Measurements from ENCODE around the gene PAX7.

Gene PAX7

DNA sequence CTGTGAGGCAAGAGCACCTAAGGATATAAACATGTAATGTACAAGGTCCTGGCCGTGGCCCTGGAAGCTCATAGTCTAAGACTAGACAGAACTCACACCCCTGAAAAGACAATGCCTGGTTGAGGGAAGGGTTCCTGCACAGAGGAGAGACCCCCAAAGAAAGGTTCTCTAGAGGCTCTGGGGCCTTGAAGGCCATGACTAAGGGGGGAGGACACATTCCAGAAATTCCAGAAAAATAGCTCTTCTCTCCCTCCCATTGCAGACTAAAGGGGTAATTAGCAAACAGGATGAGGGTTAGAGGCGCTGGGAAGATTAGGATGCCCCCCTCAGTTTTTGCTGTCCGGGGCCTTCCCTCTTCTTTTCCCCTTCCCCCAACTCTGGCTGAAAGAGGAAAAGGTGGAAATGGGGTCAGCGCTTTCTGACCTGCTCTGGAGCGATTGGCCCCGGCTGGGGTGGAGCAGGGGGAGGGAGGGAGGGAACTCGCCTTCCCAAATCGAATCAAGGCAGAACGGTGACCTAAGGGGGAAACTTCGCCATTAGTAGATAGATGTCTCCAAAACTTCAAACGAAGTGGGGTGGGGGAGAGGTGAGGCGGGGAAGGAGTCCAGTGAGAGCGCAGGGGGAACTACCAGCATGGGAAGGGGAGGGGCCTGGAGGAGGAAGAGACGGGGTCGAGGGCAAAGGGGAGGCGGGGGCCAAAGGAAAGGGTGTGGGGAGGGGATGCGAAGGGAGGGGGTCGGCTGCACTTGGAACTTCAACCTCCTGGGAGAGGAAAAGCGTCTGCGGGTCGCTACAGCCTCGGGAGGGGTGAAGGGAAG is 11.8 kb downstream of the PAX7 start:
- DNase-seq, result no peak

DNA sequence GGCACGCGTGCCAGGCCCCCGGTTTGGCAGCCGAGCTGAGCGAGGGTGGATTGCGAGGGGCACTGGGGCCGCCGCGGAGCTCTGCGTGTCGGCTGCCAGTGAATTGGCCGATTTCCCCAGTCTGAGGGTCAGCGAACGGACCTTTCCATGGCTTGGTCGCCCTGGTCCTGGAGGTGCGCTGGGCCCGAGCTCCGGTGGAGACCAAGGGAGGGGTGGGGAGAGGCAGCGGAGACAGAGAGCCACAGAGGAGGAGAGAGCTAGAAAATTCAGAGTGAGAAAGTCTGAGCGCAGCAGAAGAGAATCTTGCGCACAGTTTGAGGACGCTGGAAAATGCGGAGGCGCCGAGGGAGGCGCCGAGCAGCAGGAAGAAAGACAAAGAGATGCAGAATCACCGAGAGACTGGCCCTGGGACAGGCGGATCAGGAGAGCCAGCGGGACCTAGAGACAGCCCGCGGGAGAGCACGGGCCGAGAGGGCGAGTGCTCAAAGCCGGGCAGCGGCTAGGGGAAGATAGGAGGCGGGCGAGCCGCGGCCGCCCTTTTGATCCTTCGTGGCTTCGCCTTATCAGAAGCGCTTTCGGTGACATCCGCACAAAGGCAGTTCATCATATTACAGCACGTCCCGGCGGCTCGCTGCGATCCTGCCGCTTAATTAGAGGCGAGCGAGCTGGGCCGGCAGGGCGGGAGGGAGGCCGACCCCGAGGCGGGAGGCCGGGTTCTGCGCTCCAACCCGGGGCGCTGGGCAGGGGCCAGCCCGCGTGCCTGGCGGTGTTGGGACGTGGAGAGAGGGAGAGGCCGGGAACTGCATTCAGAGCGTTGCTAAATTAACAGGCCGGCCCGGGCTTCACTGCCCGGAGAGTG is 12.7 kb downstream of the PAX7 start:
- no peak for DNase-seq

- DNase-seq, result no peak
These were observed 13.4 kb downstream of the PAX7 start for GRCh38 chr1:18644013-18644399.

- no peak for DNase-seq
These were observed 13.8 kb downstream of the PAX7 start for GRCh38 chr1:18644446-18644845.

DNA sequence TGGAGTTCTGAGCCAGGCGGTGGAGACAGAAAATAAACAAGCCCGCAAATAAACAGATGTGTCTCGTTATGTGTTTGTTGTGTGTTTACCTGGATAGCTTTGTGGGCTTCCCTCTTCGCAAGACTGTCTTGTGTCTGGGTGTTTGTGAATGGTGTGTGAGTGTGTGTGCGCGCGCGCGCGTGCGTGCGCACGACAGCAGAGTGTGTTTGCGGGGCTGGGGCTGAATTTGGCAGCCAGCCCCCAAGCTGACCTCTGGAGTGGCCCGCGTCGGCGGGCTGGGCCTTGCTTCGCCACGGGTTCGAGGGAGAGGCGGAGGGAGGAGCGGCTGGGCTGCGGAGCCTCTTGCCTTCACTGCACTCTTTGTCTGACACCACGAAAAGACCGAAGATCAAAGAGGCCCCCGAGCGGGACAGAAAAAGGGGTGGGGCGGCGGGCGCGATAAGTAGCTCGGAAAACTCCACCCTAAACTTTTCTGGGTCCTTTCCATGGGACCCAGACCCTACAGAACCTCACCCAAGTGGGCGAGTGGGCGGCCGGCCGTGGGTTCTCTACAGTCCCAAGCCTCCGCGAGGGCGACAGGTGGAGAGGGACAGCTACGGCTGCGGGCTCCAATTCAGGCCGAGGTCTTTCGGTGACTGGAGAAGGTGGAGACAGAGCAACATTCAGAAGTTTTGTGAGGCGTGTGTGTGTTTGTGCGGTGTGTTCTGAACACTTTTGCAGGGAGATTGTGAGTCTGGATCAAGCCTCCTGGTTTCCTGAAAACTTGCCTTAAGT is 14.5 kb downstream of the PAX7 start:
- DNase-seq, result no peak

DNA sequence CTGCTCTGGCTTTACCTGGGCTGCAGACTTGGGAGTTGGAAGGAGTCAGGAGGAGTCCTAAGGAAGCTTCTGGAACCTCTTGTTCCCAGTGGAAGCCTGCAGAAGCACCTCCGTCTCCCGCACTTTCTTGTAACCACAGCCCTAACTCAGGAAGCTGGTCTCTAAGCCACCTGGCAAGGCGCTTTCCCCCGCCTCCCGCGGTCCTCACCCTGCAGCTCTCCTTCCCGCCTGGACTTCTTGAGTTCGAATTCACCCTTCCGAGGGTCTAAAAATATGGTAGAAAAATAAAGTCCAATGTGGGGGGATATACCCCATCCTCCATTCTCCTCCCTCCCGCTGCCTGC is 15.1 kb downstream of the PAX7 start:
- no peak for DNase-seq

DNA sequence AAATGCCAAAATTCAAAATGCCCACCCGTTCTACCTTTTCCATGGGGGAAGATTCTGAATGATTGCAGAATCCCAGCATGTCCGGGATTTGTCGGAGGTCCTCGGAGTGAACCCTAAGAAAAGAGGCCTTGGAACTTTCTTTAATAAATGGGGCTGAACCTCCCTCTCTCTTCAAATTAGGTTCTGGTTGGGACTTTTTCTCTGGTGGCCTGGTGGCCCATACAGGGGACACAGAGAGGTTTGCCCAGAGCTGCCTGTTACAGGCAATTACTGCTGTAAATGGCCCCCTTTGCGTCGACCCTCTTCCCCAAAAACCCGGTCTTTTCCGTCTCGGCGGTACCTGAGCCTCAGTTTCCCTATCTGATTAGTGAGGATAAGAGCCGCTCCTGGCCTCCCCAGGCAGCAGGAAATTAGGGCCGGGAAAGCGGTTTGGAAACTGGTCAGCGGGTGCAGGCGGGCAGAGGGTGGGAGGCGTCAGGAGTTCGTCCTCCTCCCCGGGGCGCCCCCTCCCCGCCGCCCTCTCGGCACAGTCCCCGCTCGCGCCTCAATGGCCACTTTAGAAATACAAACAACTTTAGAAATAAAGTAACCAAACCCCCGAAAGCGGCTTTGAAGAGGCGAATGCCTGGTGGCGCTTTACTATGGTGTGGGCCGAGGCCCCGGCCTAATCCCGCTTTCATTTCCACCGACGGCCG is 15.6 kb downstream of the PAX7 start:
- DNase-seq, result no peak

GRCh38 chr1:18646786-18647410 is 16.3 kb downstream of the PAX7 start:
- DNase-seq, result no peak

DNA sequence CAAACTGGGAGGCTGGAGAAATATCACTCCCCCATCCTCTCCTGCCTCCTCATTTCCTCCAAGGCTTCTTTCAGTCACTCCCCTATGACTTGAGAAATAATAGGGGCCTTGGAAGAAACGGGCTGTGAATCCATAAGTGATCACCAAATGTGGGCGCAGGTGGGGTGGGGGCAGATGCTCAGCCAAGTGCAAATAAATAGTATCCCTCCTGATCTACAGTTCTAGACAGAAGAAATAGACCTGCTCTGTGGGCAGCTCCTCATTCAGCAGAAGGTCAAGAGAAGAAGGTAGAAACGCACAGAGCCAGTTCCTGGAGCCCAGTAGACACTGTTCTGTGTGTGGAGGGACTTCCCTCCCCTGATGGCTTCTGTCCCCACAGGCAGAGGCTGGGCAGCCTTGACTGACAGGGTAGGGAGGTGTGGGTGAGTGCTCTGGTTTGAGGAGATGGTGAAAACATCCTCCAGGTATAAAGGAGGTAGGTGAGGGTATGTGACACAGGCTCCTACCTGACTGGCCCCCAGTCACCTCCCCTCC is 17.1 kb downstream of the PAX7 start:
- no peak for DNase-seq

DNA sequence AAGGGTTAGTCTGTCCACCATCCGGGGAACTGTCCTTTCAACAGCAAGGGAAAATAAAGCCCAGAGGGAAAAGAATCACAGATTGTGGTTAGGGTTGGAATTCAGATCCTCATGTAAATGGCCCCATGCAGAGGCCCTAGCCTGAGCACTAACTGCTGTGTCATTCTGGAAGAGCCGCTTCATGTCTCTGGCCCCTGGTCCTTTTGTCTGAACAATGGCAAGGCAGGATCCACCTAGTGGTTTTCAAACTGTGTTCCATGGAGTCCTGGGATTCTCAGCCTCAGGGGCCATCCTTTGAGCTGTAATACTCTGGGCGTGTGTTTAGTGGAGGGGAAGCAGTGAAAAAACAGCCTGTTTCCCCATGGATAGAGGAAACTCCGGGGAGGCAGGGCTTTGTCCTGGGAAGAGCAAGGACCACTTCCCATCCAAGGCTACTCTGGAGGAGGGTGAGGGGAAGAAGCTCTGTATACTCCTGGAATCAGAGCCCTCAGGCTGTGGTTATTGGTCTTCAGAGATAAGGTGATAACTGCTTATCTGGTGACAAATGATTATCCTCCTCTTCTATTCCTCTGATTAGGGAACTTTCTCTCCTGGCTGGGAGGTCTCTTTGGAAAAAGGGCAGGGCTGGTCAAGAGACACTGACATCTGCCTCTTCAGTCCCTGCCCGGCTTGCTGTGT is 19.2 kb downstream of the PAX7 start:
- DNase-seq, result no peak

DNA sequence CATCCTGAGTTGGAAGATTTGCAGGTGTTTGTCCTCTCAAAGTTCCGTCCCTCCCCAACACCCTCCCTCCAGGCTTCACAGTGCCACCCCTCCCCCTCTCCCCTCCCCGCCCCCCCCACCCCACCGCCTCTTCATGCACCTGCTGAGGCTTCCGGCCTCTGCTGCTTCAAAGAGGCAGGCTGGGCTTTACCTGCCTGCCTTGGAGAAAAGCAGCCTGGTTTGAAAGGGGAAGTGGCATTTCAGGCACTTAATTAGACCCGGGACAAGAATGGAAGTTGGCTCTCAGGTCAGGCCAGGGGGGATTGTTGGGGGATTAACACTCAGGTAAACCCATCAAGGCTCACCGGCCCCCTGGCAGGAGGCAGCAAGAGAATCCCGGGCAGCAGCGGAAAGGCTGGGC is 21.1 kb downstream of the PAX7 start:
- DNase-seq, result no peak

DNA sequence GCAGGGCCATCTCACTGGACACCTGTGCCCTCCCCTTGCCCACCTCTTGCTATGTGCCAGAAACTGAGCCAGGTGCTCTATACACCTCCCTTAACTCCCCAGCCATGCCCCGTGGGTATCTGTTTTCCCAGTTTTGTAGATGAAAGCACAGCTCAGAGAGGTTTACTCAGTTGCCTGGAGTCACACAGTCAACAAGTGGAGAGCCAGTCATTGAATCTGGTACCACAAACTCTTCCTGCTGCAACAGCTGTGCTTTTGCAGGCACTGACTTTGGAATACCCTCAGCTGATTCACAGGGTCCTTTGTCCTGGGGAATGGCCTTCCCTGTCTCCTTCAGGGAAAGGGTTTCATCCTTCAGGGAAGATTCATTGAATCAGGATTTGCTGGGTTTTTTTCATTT is 22.1 kb downstream of the PAX7 start:
- DNase-seq, result no peak

- no peak for DNase-seq
These were observed 22.7 kb downstream of the PAX7 start for GRCh38 chr1:18653367-18653766.

DNA sequence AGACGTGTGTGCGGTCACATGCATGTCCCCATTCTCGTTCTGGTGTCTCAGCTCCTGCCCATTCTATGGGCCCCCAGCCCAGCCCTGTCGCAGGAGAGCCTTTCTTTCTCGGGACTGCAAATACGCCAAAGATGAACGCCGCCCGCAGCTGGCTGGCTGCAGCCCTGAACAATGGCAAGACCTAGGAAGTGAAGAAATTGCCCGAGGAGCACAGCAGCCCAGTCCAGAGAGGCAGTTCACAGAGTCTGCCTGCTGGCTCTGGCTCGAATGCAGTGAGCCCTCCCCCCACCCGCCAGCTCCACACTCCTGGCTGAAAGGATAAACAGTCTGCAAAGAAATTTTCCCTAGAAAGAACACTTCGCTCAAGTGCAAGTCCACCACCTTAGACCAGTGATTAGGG is 23.3 kb downstream of the PAX7 start:
- no peak for DNase-seq

DNA sequence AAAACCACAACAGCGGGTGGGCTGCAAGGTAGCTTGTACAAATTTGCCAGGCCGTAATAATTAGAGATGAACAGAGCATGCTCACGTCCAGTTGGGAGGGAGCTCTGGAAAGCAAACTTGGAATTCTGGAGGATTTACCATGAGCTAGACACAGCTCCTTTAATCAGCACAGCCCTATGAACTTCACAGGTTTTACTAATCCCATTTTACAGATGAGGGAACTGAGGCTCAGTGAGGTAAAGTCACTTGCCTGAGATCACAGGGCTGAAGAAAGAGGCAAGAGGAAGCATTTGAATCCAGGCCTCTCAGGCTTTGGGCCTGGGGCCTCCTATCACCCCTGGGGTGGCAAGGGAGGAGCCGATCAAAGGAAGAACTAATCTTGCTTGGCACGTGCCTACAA is 24.0 kb downstream of the PAX7 start:
- no peak for DNase-seq

GRCh38 chr1:18657506-18658201 is 27.0 kb downstream of the PAX7 start:
- DNase-seq, result no peak

- no peak for DNase-seq
These were observed 28.2 kb downstream of the PAX7 start for GRCh38 chr1:18658831-18659230.

DNA sequence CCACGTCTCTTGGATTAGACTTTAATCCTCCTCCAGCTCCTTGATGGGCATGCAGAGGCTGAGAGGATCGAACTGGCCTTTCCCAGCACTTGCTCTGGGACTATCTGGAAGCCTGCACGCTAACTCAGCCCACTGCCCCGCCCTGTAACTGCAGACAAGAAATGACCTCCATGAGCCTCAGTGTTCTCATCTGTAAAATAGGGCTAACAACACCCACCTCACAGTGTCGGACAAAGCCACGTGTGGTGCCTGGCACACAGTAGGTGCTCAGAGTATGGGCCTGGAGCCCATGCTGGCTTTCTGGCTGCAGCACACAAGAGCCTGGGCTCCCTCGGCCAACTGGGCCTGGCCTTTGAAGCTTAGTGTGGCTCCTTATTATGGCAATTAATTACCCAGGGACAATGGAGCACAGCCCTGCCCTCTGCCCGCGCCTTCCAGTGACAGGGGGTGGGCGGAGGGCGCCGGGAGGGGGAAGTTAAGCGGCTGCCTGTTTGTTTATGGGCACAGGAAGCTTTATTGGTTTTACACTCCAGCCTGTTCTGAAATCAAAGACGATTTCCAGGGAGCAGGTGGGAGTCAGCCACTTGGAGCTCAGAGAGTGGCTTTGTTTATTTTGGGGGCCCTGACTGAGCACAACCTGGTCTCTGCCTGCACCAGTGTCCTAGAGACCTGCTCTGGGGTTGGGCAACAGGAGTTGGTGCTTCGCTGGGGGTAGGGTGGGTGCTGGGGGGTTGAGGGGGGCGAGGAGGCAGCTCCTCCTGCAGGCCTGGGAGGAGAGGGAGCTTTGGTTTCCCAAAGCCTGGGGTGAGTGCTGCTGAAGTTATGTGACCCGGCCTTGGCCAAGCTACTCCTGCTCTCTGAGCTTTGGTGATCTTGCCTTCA is 31.0 kb downstream of the PAX7 start:
- DNase-seq, result no peak

- DNase-seq, result no peak
These were observed 31.6 kb downstream of the PAX7 start for GRCh38 chr1:18662286-18662639.

GRCh38 chr1:18666317-18666920 is 35.8 kb downstream of the PAX7 start:
- DNase-seq, result no peak
